AG04449 (cell line): ENCODE data around the gene VDAC1.

Experiments used
- CTCF ChIA-PET: fragments of 350-600 bp; formaldehyde crosslinking; extraction: SDS; loops from one replicate; lab custom pipeline; 2021; ENCODE audit warnings: antibody characterized with exemption; lab: Yijun Ruan, JAX
- POLR2A ChIA-PET: fragments of 400-600, 350-600 bp; formaldehyde crosslinking; extraction: SDS; loops from one replicate; lab custom pipeline; 2020; ENCODE audit warnings: antibody characterized with exemption, inconsistent platforms; lab: Yijun Ruan, JAX
- DNase-seq: peaks from one replicate; pipeline ENCODE4 v3.0.0-alpha.2; 2010; ENCODE audit warnings: low read depth, low spot score
- H3K4me3 ChIP-seq: 2 replicates; pipeline ENCODE4 v1.5.1; 2011; ENCODE audit warnings: low read depth, mild to moderate bottlenecking, control low read depth, low read length
- CTCF ChIP-seq: IDR thresholded peaks from one replicate; pipeline ENCODE4 v1.5.1; 2011; ENCODE audit warnings: mild to moderate bottlenecking, moderate library complexity, low read length, control low read depth, inconsistent platforms; ENCODE audit not compliant: insufficient read depth; ENCODE audit errors: missing control alignments

The VDAC1 gene

GRCh38 chr5:133927300-133928180 lies 77.2 kb downstream of the VDAC1 start:
- DNase-seq: no peak
- no peak overlapping the region for H3K4me3 ChIP-seq
- POLR2A ChIA-PET: no interaction called here
- TF ChIP-seq CTCF: no peak
- CTCF ChIA-PET: interaction anchor here (0.7 kb wide), 1 partner anchor 17 kb away, joined by 3 read pairs; no protein-coding TSS in a partner anchor

GRCh38 chr5:133926489-133927299 lies 78.1 kb downstream of the VDAC1 start:
- DNase-seq: no peak
- ChIA-PET CTCF (interaction anchor here (0.7 kb wide), 1 partner anchor 18 kb away, joined by 3 read pairs; no protein-coding TSS in a partner anchor), POLR2A (no interaction called here)
- H3K4me3 ChIP-seq: no peak overlapping the region
- TF ChIP-seq CTCF: no peak

- ChIA-PET POLR2A (no interaction called here), CTCF (no interaction called here)
- DNase-seq: no peak
- no peak overlapping the region for H3K4me3 ChIP-seq
- no peak for TF ChIP-seq CTCF
These were observed 78.8 kb downstream of the VDAC1 start for GRCh38 chr5:133925866-133926488.

- ChIA-PET CTCF (no interaction called here), POLR2A (no interaction called here)
- H3K4me3 ChIP-seq: no peak overlapping the region
- TF ChIP-seq CTCF: no peak
- DNase-seq: no peak
These were observed 79.5 kb downstream of the VDAC1 start for GRCh38 chr5:133925269-133925668.

- no peak overlapping the region for H3K4me3 ChIP-seq
- no peak for TF ChIP-seq CTCF
- ChIA-PET CTCF (interaction anchor here (0.8 kb wide), 1 partner anchor 55 kb away, joined by 3 read pairs; no protein-coding TSS in a partner anchor), POLR2A (no interaction called here)
- DNase-seq: no peak
These were observed 80.4 kb downstream of the VDAC1 start for GRCh38 chr5:133924221-133924920.
